ENCODE results near the gene MACC1. TPM values are rescaled to one million over a fixed set of nuclear protein-coding genes. Genes with fewer than 3 reads are reported as not detected.

The MACC1 gene
- total RNA-seq, 3 donors from 2014 or later (not counting 1 experiment from before 2014, with no cell fraction given) = 0.09 to 0.45 (median 0.26) TPM

DNA sequence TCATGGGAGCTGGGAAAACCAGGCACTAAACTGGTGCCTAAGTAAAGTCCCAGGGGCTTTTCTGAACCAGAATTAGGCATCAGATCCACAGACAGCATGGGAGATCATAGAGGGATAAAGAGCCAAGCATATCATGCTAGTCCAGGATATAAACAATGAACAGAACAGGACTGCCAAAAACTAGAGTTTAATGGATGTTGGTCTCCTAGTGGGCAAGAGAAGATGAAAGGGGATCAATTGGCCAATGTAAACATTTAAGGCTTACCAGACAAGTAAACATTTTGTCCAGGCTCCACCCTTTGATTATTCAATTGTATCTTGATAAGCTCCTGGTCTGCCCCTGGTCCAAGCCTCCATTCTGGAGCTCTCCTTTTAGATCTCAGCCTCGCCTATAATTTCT, 18.9 kb downstream of the MACC1 start:
- Histone ChIP-seq H3K4me1 (ENCODE audit: control insufficient read depth, insufficient read depth, low read length) (no peaks in the 10 kb centered on the region), H3K36me3 (ENCODE audit: control insufficient read depth, insufficient read depth, low read length) (no peaks in the 10 kb centered on the region), H3K9me3 (ENCODE audit: control insufficient read depth, insufficient read depth, low read length) (no peaks in the 10 kb centered on the region), H3K27me3 (ENCODE audit: control insufficient read depth, insufficient read depth, low read length) (no peaks in the 10 kb centered on the region), H3K4me3 (ENCODE audit: low read length) (no peak overlapping the region), H3K27ac (ENCODE audit: low read length) (no peak overlapping the region)
- Mint-ChIP-seq H3K9me3 (peaks cover 0 to 5% of the 10 kb centered on the region in 2 donors), H3K36me3 (no peaks in the 10 kb centered on the region), H3K4me1 (peaks cover 0 to 9% of the 10 kb centered on the region in 2 donors), H3K4me3 (no peak overlapping the region), H3K27ac (no peak overlapping the region), H3K27me3 (ENCODE audit: low read depth in 2 of 2) (no peaks in the 10 kb centered on the region)
- intact Hi-C loops (cut with micrococcal nuclease) = no loop called here
- WGBS (ENCODE audit: insufficient coverage) = 88% methylated on average over 1 of the region's 1 CpG
- TF ChIP-seq, protein P1, sequence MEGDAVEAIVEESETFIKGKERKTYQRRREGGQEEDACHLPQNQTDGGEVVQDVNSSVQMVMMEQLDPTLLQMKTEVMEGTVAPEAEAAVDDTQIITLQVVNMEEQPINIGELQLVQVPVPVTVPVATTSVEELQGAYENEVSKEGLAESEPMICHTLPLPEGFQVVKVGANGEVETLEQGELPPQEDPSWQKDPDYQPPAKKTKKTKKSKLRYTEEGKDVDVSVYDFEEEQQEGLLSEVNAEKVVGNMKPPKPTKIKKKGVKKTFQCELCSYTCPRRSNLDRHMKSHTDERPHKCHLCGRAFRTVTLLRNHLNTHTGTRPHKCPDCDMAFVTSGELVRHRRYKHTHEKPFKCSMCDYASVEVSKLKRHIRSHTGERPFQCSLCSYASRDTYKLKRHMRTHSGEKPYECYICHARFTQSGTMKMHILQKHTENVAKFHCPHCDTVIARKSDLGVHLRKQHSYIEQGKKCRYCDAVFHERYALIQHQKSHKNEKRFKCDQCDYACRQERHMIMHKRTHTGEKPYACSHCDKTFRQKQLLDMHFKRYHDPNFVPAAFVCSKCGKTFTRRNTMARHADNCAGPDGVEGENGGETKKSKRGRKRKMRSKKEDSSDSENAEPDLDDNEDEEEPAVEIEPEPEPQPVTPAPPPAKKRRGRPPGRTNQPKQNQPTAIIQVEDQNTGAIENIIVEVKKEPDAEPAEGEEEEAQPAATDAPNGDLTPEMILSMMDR (IDR thresholded peaks at IDR 0.05) = no peak
- DNase-seq (no peak), ATAC-seq (no peak)

DNA sequence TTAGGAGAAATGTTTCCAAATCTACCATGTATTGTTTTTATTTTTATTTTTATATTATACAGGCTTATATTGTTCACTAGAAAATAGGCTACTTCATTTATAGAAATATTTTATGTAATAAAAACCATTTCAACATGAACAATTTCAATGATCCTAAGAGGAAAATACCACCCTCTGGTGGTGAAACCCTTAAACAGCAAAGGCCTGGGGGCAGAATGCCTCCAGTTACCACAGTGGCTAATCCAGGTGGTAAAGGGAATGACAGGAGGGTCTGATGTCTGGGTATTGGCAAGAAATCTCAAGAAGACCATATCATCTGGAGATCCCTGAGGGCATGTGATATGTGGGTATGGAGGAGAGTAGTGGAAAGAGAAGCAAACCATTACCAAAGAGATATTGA, 19.3 kb downstream of the MACC1 start:
- no peaks in the 10 kb centered on the region for H3K36me3 Mint-ChIP-seq
- no peak overlapping the region for H3K27ac Mint-ChIP-seq
- DNase-seq (no peak), ATAC-seq (no peak)
- H3K27me3 Mint-ChIP-seq (ENCODE audit: low read depth in 2 of 2) = no peaks in the 10 kb centered on the region
- no peak overlapping the region for H3K4me3 Mint-ChIP-seq
- intact Hi-C loops (cut with micrococcal nuclease) = no loop called here
- peaks cover 0 to 9% of the 10 kb centered on the region in 2 donors for H3K4me1 Mint-ChIP-seq
- H3K4me1 ChIP-seq (ENCODE audit: control insufficient read depth, insufficient read depth, low read length) = no peaks in the 10 kb centered on the region
- H3K27ac ChIP-seq (ENCODE audit: low read length) = no peak overlapping the region
- H3K27me3 ChIP-seq (ENCODE audit: control insufficient read depth, insufficient read depth, low read length) = no peaks in the 10 kb centered on the region
- no peaks in the 10 kb centered on the region for H3K9me3 ChIP-seq (ENCODE audit: control insufficient read depth, insufficient read depth, low read length)
- no peaks in the 10 kb centered on the region for H3K36me3 ChIP-seq (ENCODE audit: control insufficient read depth, insufficient read depth, low read length)
- no peak overlapping the region for H3K4me3 ChIP-seq (ENCODE audit: low read length)
- TF ChIP-seq, protein P1 (IDR thresholded peaks at IDR 0.05) = no peak
- H3K9me3 Mint-ChIP-seq = peaks cover 0 to 5% of the 10 kb centered on the region in 2 donors

DNA sequence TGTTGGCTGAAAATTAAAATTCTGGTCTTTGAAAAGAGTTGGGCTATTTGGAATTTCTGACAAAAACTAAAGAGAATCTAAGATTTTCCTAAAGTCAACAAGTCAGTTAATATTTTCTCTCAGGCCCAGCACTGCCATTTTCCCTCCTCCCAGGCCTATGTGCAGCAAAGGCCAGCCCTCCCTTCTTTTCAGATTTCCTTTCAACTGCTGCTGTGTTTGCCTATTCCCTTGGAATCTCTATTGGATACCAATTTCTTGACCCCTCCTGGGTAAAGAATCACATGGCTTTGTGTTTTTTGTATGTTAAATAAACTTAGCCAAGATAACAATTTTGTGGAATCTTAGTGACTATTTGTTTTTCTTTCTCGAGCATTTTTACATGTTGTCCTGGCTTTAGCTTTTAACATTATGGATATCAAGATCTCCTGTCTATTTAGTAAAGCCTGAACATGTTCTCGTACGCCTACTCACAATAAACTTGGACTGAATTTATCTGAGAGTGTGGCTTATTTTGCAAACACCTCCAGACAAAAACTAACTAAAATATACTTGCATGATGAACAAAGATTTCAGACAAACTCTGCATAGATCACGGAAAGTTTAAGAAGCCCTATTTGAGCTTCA, 19.9 kb downstream of the MACC1 start:
- no peak overlapping the region for H3K27ac Mint-ChIP-seq
- Histone ChIP-seq H3K4me1 (ENCODE audit: control insufficient read depth, insufficient read depth, low read length) (no peaks in the 10 kb centered on the region), H3K4me3 (ENCODE audit: low read length) (no peak overlapping the region), H3K27me3 (ENCODE audit: control insufficient read depth, insufficient read depth, low read length) (no peaks in the 10 kb centered on the region), H3K9me3 (ENCODE audit: control insufficient read depth, insufficient read depth, low read length) (no peaks in the 10 kb centered on the region), H3K27ac (ENCODE audit: low read length) (no peak overlapping the region), H3K36me3 (ENCODE audit: control insufficient read depth, insufficient read depth, low read length) (no peaks in the 10 kb centered on the region)
- DNase-seq (no peak), ATAC-seq (no peak)
- TF ChIP-seq, protein P1 (IDR thresholded peaks at IDR 0.05) = no peak
- WGBS (ENCODE audit: insufficient coverage) = 75% methylated on average over 3 of the region's 4 CpGs
- no peaks in the 10 kb centered on the region for H3K27me3 Mint-ChIP-seq (ENCODE audit: low read depth in 2 of 2)
- H3K9me3 Mint-ChIP-seq = peaks cover 0 to 5% of the 10 kb centered on the region in 2 donors
- intact Hi-C loops (cut with micrococcal nuclease) = no loop called here
- H3K4me1 Mint-ChIP-seq = peaks cover 0 to 9% of the 10 kb centered on the region in 2 donors
- no peaks in the 10 kb centered on the region for H3K36me3 Mint-ChIP-seq
- no peak overlapping the region for H3K4me3 Mint-ChIP-seq
